ENCODE results near the gene M1AP.

Gene M1AP, protein sequence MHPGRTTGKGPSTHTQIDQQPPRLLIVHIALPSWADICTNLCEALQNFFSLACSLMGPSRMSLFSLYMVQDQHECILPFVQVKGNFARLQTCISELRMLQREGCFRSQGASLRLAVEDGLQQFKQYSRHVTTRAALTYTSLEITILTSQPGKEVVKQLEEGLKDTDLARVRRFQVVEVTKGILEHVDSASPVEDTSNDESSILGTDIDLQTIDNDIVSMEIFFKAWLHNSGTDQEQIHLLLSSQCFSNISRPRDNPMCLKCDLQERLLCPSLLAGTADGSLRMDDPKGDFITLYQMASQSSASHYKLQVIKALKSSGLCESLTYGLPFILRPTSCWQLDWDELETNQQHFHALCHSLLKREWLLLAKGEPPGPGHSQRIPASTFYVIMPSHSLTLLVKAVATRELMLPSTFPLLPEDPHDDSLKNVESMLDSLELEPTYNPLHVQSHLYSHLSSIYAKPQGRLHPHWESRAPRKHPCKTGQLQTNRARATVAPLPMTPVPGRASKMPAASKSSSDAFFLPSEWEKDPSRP

DNA sequence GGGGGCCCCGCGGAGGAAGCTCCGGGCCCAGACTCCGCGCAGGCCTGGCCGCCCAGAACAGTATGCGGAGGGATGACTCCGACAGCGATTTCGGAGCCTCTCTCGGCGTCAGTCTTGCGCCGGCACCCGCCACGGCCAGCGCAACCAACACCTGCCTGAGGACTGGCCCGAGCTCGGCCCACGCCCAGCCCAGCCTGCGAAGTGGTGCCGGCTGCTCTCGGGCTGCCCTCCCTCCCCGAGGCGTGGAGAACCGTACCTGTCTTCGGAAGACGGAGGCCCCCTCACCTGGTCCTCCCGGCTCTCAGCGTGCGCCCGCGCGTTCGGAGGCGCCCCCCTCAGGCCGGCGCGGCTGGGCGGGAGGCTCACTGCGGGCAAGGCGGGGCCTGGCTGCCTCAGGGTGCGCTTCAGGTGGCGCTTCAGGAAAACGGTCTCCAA is at the start of gene M1AP:
M1AP (minus strand) TSS at position 322 of the 435 bp plus-strand sequence. CDS start 8,055 bp downstream, outside the sequence.
- DNase-seq: no peak

GRCh38 chr2:74696829-74697228 is 48.7 kb upstream of the M1AP start:
- peak; percentile 50 for DNase-seq

GRCh38 chr2:74695663-74696062 is 47.5 kb upstream of the M1AP start:
- DNase-seq: no peak

- DNase-seq: no peak
These were observed 46.2 kb upstream of the M1AP start for GRCh38 chr2:74694281-74694680.

DNA sequence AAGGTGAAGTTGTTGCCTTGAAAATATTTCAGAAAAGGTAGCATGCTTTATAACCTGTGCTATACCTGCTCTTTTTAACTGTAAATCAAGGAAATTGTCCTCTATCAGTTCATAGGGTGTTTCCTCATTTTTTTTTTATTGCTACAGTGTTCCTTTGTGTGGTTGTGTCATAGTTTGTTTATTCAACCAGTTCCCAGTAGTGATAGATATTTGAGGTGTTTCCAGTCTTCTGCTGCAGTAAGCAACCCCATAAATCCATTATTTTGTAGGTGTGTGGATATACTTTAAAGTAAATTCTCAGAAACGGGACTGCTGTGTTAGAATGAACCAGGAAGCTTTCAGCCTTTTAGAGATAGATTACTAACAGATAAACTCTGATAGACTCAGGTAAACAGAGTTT is 45.5 kb upstream of the M1AP start:
- no peak for DNase-seq

DNA sequence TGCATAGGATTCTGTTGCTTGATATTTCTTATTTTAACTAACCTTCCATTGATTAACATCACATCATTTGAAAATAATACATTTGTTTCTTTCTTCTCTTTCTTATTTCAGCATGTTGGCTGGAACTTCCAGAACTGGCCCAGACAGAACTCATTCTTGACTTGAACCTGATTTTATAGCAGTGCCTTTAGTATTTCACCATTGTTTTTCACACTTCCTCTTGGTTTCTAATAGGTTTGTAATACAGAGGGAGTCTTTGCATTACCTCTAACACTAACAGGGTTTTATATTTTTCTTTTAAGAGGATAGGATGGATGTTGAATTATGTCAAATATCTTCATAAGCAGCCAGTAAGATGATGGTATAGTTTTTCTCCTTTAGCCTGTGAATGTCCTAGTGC is 45.1 kb upstream of the M1AP start:
- DNase-seq: no peak

- no peak for DNase-seq
These were observed 43.8 kb upstream of the M1AP start for GRCh38 chr2:74691929-74692328.

GRCh38 chr2:74690571-74690970 is 42.4 kb upstream of the M1AP start:
- DNase-seq: peak; percentile 64

- DNase-seq: no peak
These were observed 41.5 kb upstream of the M1AP start for GRCh38 chr2:74689671-74690070.

- DNase-seq: no peak
These were observed 40.8 kb upstream of the M1AP start for GRCh38 chr2:74688881-74689280.

- DNase-seq: no peak
These were observed 37.3 kb upstream of the M1AP start for GRCh38 chr2:74685408-74685807.

- no peak for DNase-seq
These were observed 34.4 kb upstream of the M1AP start for GRCh38 chr2:74682501-74682900.

DNA sequence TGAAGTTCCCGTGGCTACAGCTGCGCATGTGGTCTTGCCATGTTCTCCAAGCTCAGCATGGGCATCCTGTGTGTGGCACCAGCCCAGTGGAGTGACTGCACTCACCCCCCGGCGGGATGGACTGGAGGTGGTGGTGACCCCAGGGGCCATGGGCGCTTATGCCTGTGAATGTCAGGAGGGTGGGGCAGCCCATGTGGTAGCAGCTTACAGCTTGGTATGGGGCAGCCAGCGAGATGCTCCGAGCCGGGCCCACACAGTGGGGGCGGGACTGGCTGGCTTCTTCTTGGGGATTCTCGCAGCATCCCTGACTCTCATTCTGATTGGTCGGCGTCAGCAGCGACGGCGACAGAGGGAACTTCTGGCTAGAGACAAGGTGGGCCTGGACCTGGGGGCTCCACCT is 31.5 kb upstream of the M1AP start:
- no peak for DNase-seq

DNA sequence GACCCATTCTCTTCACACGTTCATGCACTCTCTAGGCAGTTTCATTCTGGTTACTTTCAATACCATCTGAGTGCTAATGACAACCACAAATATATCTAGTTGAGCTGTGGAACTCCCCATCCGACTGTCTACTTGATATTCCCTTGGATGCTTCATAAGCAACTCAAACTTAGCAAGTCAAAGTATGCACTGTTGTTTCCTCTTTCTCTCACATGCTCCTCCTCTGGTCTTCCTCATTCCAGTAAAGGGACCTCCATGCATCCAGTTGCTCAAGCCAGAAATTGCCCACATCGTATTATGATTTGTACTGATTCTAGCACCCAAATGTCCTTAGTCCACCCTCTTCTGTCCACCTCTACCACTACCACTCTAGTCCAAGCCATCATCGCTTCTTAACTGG is 28.2 kb upstream of the M1AP start:
- no peak for DNase-seq

DNA sequence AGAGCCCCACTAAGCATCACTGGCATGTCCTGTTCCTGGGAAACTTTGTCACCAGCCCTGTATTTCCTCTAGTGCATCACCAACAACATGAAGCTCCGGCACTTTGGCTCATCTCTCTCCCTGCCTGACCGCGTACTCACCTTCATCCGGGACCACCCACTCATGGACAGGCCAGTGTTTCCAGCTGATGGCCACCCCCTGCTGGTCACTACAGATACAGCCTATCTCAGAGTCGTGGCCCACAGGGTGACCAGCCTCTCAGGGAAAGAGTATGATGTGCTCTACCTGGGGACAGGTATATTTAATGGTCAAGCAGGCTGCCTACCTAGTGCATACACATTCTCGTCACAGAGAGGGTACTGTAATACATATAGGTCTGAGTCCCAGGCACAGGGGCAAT is 27.0 kb upstream of the M1AP start:
- no peak for DNase-seq

GRCh38 chr2:74673826-74674528 is 25.8 kb upstream of the M1AP start:
- DNase-seq: no peak

GRCh38 chr2:74671479-74671878 is 23.3 kb upstream of the M1AP start:
- peak; percentile 54 for DNase-seq

- DNase-seq: no peak
These were observed 22.1 kb upstream of the M1AP start for GRCh38 chr2:74670263-74670662.

DNA sequence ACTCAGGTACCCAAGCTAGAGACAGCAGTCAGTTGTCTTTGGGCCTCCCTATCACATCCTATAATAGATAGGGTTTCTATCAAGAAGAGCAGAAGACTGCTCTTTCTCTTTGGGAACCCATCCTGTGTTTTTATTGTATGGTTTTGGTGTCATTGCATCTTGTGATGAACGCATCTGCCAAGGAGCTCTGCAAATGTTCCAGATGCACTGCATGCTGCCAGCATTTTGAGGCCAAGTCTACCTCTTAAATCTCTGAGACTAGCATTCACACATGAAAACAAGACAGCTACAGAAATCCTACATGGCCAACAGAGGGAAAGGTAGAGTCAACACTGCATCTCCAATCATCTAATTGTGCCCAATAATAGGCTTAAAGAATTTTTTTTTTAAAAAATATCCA is 20.0 kb upstream of the M1AP start:
- no peak for DNase-seq

GRCh38 chr2:74659462-74659861 is 11.3 kb upstream of the M1AP start:
- DNase-seq: no peak

- peak; percentile 82 for DNase-seq
These were observed 10.4 kb upstream of the M1AP start for GRCh38 chr2:74658516-74658915.

GRCh38 chr2:74655579-74655978 is 7.4 kb upstream of the M1AP start:
- no peak for DNase-seq

DNA sequence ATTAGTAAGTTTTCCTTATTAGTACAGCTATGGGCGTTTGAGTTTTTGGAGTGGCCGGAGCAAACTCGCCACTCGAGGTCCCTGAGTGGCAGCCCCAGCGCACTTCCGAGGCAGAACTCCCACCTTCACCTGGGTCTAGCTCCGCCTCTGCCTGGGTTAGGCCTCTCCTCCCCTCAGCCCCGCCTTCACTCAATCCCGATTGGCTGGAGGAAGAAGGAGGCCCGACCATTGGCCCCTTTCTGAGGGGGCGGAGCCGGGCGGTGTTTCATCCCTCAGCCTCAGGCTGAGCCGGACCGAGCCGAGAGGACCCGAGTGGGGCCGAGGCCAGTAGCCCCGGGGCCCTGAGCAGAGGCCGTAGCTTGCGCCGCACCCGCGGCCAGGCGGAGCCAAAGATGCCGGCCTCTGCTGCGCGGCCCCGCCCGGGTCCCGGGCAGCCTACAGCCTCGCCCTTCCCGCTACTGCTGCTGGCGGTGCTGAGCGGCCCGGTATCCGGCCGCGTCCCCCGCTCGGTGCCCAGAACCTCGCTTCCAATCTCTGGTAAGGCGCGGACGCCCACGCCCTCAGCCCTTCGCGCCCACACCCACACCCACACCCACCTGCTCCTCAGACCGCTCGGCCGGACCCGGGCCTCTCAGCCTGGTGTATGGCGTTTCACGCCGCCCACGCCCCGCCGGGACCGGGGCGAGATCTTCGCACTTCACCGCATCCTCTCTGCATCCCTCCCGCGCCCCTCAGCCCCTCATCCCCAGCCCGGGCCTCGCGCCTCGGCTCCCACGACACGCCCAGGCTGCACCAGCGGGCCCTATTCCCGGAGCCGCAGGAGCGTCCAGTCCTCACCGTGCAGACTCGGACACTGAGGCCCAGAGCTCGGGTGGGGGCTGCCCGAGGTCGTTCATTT is 6.1 kb upstream of the M1AP start, which contains the start of gene SEMA4F:
SEMA4F (plus strand) TSS at position 263 of the 898 bp plus-strand sequence; CDS start at position 393, 130 bp downstream.
- DNase-seq: peak; percentile 93

Measured in fibroblast of upper back skin (primary cell).